Islet precursor cell (in vitro differentiated cells): ENCODE measurements around the gene ACTR6.
A peak's percentile ranks its signal among the peaks of the same experiment; 100 is the strongest.
"Not testable (repeated sequence)": the region's sequence is repeated elsewhere in the genome, so short reads cannot be mapped to it uniquely, and the experiment has no call there.

Source experiments
- DNase-seq: peaks from one replicate; pipeline ENCODE4 v3.0.0-alpha.2; 2018

The ACTR6 gene

GRCh38 chr12:100222173-100222572, 21.6 kb downstream of the ACTR6 start:
- not testable (repeated sequence) for DNase-seq

- DNase-seq, result no peak
These were observed 24.9 kb downstream of the ACTR6 start for GRCh38 chr12:100225491-100225890.

- peak; percentile 65 for DNase-seq
These were observed 28.5 kb downstream of the ACTR6 start for GRCh38 chr12:100229036-100229635.

- DNase-seq, result peak; percentile 76
These were observed 29.3 kb downstream of the ACTR6 start for GRCh38 chr12:100229876-100230275.

GRCh38 chr12:100231873-100232272, 31.3 kb downstream of the ACTR6 start:
- not testable (repeated sequence) for DNase-seq

GRCh38 chr12:100234166-100234565, 33.6 kb downstream of the ACTR6 start:
- peak; percentile 82 for DNase-seq

- DNase-seq, result no peak
These were observed 34.1 kb downstream of the ACTR6 start for GRCh38 chr12:100234591-100235304.

GRCh38 chr12:100238801-100239200, 38.2 kb downstream of the ACTR6 start:
- DNase-seq, result no peak

- DNase-seq, result no peak
These were observed 39.0 kb downstream of the ACTR6 start for GRCh38 chr12:100239589-100239988.

- no peak for DNase-seq
These were observed 42.5 kb downstream of the ACTR6 start for GRCh38 chr12:100243137-100243536.

- DNase-seq, result no peak
These were observed 47.1 kb downstream of the ACTR6 start for GRCh38 chr12:100247765-100248164.

- no peak for DNase-seq
These were observed 48.3 kb downstream of the ACTR6 start for GRCh38 chr12:100248886-100249285.

- no peak for DNase-seq
These were observed 49.3 kb downstream of the ACTR6 start for GRCh38 chr12:100249941-100250340.

- DNase-seq, result no peak
These were observed 51.3 kb downstream of the ACTR6 start for GRCh38 chr12:100251917-100252316.

GRCh38 chr12:100253437-100253836, 52.8 kb downstream of the ACTR6 start:
- no peak for DNase-seq

GRCh38 chr12:100254876-100255275, 54.3 kb downstream of the ACTR6 start:
- no peak for DNase-seq

- DNase-seq, result no peak
These were observed 57.5 kb downstream of the ACTR6 start for GRCh38 chr12:100258127-100258526.

- DNase-seq, result no peak
These were observed 62.5 kb downstream of the ACTR6 start for GRCh38 chr12:100263131-100263530.

- DNase-seq, result not testable (repeated sequence)
These were observed 64.5 kb downstream of the ACTR6 start for GRCh38 chr12:100265107-100265506.

- DNase-seq, result no peak
These were observed 65.3 kb downstream of the ACTR6 start for GRCh38 chr12:100265732-100266584.

- DNase-seq, result no peak
These were observed 65.9 kb downstream of the ACTR6 start for GRCh38 chr12:100266585-100266834.

- DNase-seq, result peak; percentile 100
These were observed 66.4 kb downstream of the ACTR6 start, which contains the start of the genes DEPDC4 and SCYL2 for GRCh38 chr12:100266835-100267602. Gene DEPDC4 (minus strand): TSS chr12:100267079. CDS start chr12:100267076, 3 bp downstream. Gene SCYL2 (plus strand): TSS chr12:100267177. CDS start chr12:100282971, 15,794 bp downstream.
